ENCODE measurements around the gene CACNB4. TPM values are rescaled to one million over a fixed set of nuclear protein-coding genes. Genes with fewer than 3 reads are reported as not detected.

Gene CACNB4
- total and polyA plus RNA-seq, 2 donors, result 3.0 to 3.5 TPM

- no peak for DNase-seq (ENCODE audit: low read depth in 6 of 9, low spot score in 9 of 9)
- 86% methylated on average over 3 of the region's 3 CpGs for WGBS
- H3K27me3 ChIP-seq (ENCODE audit: control insufficient read depth in 2 of 2, insufficient read depth in 1 of 2, low read length in 1 of 2), result no peaks in the 10 kb centered on the region
- no peaks in the 10 kb centered on the region for H3K36me3 ChIP-seq (ENCODE audit: control insufficient read depth in 2 of 2, insufficient read depth in 2 of 2, low read length in 1 of 2)
- no peaks in the 10 kb centered on the region for H3K9me3 ChIP-seq (ENCODE audit: control insufficient read depth in 2 of 2, insufficient read depth in 1 of 2, low read length in 1 of 2)
- H3K4me1 ChIP-seq (ENCODE audit: control insufficient read depth in 2 of 2, insufficient read depth in 2 of 2, low read length in 2 of 2), result peaks cover under 1% of the 10 kb centered on the region in 2 donors
- H3K4me3 ChIP-seq (ENCODE audit: low read length in 2 of 2), result no peak overlapping the region
- H3K27ac ChIP-seq (ENCODE audit: low read depth in 1 of 2, low read length in 1 of 2), result no peak overlapping the region
Measured at GRCh38 chr2:151833984-151834383, 264.9 kb downstream of the CACNB4 start.

- no peak for DNase-seq (ENCODE audit: low read depth in 6 of 9, low spot score in 9 of 9)
- Histone ChIP-seq H3K9me3 (ENCODE audit: control insufficient read depth in 2 of 2, insufficient read depth in 1 of 2, low read length in 1 of 2) (no peaks in the 10 kb centered on the region), H3K27ac (ENCODE audit: low read depth in 1 of 2, low read length in 1 of 2) (no peak overlapping the region), H3K4me1 (ENCODE audit: control insufficient read depth in 2 of 2, insufficient read depth in 2 of 2, low read length in 2 of 2) (peaks cover 10% of the 10 kb centered on the region in 2 donors), H3K27me3 (ENCODE audit: control insufficient read depth in 2 of 2, insufficient read depth in 1 of 2, low read length in 1 of 2) (no peaks in the 10 kb centered on the region), H3K4me3 (ENCODE audit: low read length in 2 of 2) (no peak overlapping the region), H3K36me3 (ENCODE audit: control insufficient read depth in 2 of 2, insufficient read depth in 2 of 2, low read length in 1 of 2) (no peaks in the 10 kb centered on the region)
- WGBS, result 94% methylated on average over 2 of the region's 2 CpGs
Measured at GRCh38 chr2:151830961-151831360, 267.9 kb downstream of the CACNB4 start.

GRCh38 chr2:151828890-151829324, 269.9 kb downstream of the CACNB4 start:
- WGBS, result 97% methylated on average over 5 of the region's 5 CpGs
- peak overlapping the region; percentile 76 to 86 for H3K27ac ChIP-seq (ENCODE audit: low read depth in 1 of 2, low read length in 1 of 2)

GRCh38 chr2:151828143-151828889, 270.5 kb downstream of the CACNB4 start, which contains the start of gene ARL5A:
Gene ARL5A, minus strand, starts transcription at chr2:151828421. Its CDS starts 245 bp downstream, at chr2:151828176.
- under 1% methylated on average over 64 of the region's 64 CpGs for WGBS
- H3K4me1 ChIP-seq (ENCODE audit: control insufficient read depth in 2 of 2, insufficient read depth in 2 of 2, low read length in 2 of 2), result peaks cover 10% of the 10 kb centered on the region in 2 donors
- no peaks in the 10 kb centered on the region for H3K27me3 ChIP-seq (ENCODE audit: control insufficient read depth in 2 of 2, insufficient read depth in 1 of 2, low read length in 1 of 2)
- H3K4me3 ChIP-seq (ENCODE audit: low read length in 2 of 2), result peak within 1 kb of the TSS; percentile 84 to 93
- DNase-seq (ENCODE audit: low read depth in 6 of 9, low spot score in 9 of 9), result peak; percentile 85 to 98 (median 94)
- H3K27ac ChIP-seq (ENCODE audit: low read depth in 1 of 2, low read length in 1 of 2), result peak within 1 kb of the TSS; percentile 76 to 86
- H3K36me3 ChIP-seq (ENCODE audit: control insufficient read depth in 2 of 2, insufficient read depth in 2 of 2, low read length in 1 of 2), result no peaks in the 10 kb centered on the region
- H3K9me3 ChIP-seq (ENCODE audit: control insufficient read depth in 2 of 2, insufficient read depth in 1 of 2, low read length in 1 of 2), result no peaks in the 10 kb centered on the region

More at GRCh38 chr2:151828890-151829324, 269.9 kb downstream of the CACNB4 start:
- no peaks in the 10 kb centered on the region for H3K27me3 ChIP-seq (ENCODE audit: control insufficient read depth in 2 of 2, insufficient read depth in 1 of 2, low read length in 1 of 2)
- DNase-seq (ENCODE audit: low read depth in 6 of 9, low spot score in 9 of 9), result no peak
- H3K4me3 ChIP-seq (ENCODE audit: low read length in 2 of 2), result peak overlapping the region; percentile 57 to 84
- H3K9me3 ChIP-seq (ENCODE audit: control insufficient read depth in 2 of 2, insufficient read depth in 1 of 2, low read length in 1 of 2), result no peaks in the 10 kb centered on the region
- H3K4me1 ChIP-seq (ENCODE audit: control insufficient read depth in 2 of 2, insufficient read depth in 2 of 2, low read length in 2 of 2), result peaks cover 10% of the 10 kb centered on the region in 2 donors
- no peaks in the 10 kb centered on the region for H3K36me3 ChIP-seq (ENCODE audit: control insufficient read depth in 2 of 2, insufficient read depth in 2 of 2, low read length in 1 of 2)

GRCh38 chr2:151827564-151828142, 271.2 kb downstream of the CACNB4 start:
- no peaks in the 10 kb centered on the region for H3K9me3 ChIP-seq (ENCODE audit: control insufficient read depth in 2 of 2, insufficient read depth in 1 of 2, low read length in 1 of 2)
- DNase-seq (ENCODE audit: low read depth in 6 of 9, low spot score in 9 of 9), result peak in 5 of 9 donors; percentile 8 to 52 (median 24)
- H3K36me3 ChIP-seq (ENCODE audit: control insufficient read depth in 2 of 2, insufficient read depth in 2 of 2, low read length in 1 of 2), result no peaks in the 10 kb centered on the region
- no peaks in the 10 kb centered on the region for H3K27me3 ChIP-seq (ENCODE audit: control insufficient read depth in 2 of 2, insufficient read depth in 1 of 2, low read length in 1 of 2)
- peak overlapping the region; percentile 84 to 93 for H3K4me3 ChIP-seq (ENCODE audit: low read length in 2 of 2)
- WGBS, result under 1% methylated on average over 38 of the region's 38 CpGs
- H3K4me1 ChIP-seq (ENCODE audit: control insufficient read depth in 2 of 2, insufficient read depth in 2 of 2, low read length in 2 of 2), result peaks cover 10% of the 10 kb centered on the region in 2 donors
- peak overlapping the region; percentile 53 to 71 for H3K27ac ChIP-seq (ENCODE audit: low read depth in 1 of 2, low read length in 1 of 2)

GRCh38 chr2:151826737-151827157, 272.1 kb downstream of the CACNB4 start:
- Histone ChIP-seq H3K4me3 (ENCODE audit: low read length in 2 of 2) (peak overlapping the region; percentile 84 to 93), H3K27ac (ENCODE audit: low read depth in 1 of 2, low read length in 1 of 2) (peak overlapping the region in 1 of 2 donors; percentile 26), H3K4me1 (ENCODE audit: control insufficient read depth in 2 of 2, insufficient read depth in 2 of 2, low read length in 2 of 2) (peaks cover 10% of the 10 kb centered on the region in 2 donors), H3K9me3 (ENCODE audit: control insufficient read depth in 2 of 2, insufficient read depth in 1 of 2, low read length in 1 of 2) (no peaks in the 10 kb centered on the region), H3K36me3 (ENCODE audit: control insufficient read depth in 2 of 2, insufficient read depth in 2 of 2, low read length in 1 of 2) (no peaks in the 10 kb centered on the region), H3K27me3 (ENCODE audit: control insufficient read depth in 2 of 2, insufficient read depth in 1 of 2, low read length in 1 of 2) (no peaks in the 10 kb centered on the region)
- DNase-seq (ENCODE audit: low read depth in 6 of 9, low spot score in 9 of 9), result peak in 1 of 9 donors; percentile 18
- WGBS, result 70% methylated on average over 6 of the region's 6 CpGs

- H3K36me3 ChIP-seq (ENCODE audit: control insufficient read depth in 2 of 2, insufficient read depth in 2 of 2, low read length in 1 of 2), result no peaks in the 10 kb centered on the region
- no peak overlapping the region for H3K27ac ChIP-seq (ENCODE audit: low read depth in 1 of 2, low read length in 1 of 2)
- no peaks in the 10 kb centered on the region for H3K27me3 ChIP-seq (ENCODE audit: control insufficient read depth in 2 of 2, insufficient read depth in 1 of 2, low read length in 1 of 2)
- no peaks in the 10 kb centered on the region for H3K9me3 ChIP-seq (ENCODE audit: control insufficient read depth in 2 of 2, insufficient read depth in 1 of 2, low read length in 1 of 2)
- H3K4me1 ChIP-seq (ENCODE audit: control insufficient read depth in 2 of 2, insufficient read depth in 2 of 2, low read length in 2 of 2), result peaks cover 10% of the 10 kb centered on the region in 2 donors
- H3K4me3 ChIP-seq (ENCODE audit: low read length in 2 of 2), result no peak overlapping the region
- no peak for DNase-seq (ENCODE audit: low read depth in 6 of 9, low spot score in 9 of 9)
- 98% methylated on average over 2 of the region's 2 CpGs for WGBS
Measured at GRCh38 chr2:151824886-151825285, 274.0 kb downstream of the CACNB4 start.

GRCh38 chr2:151823651-151824050, 275.2 kb downstream of the CACNB4 start:
- Histone ChIP-seq H3K27me3 (ENCODE audit: control insufficient read depth in 2 of 2, insufficient read depth in 1 of 2, low read length in 1 of 2) (no peaks in the 10 kb centered on the region), H3K27ac (ENCODE audit: low read depth in 1 of 2, low read length in 1 of 2) (no peak overlapping the region), H3K9me3 (ENCODE audit: control insufficient read depth in 2 of 2, insufficient read depth in 1 of 2, low read length in 1 of 2) (no peaks in the 10 kb centered on the region), H3K4me3 (ENCODE audit: low read length in 2 of 2) (no peak overlapping the region), H3K4me1 (ENCODE audit: control insufficient read depth in 2 of 2, insufficient read depth in 2 of 2, low read length in 2 of 2) (peaks cover 6% of the 10 kb centered on the region in 2 donors), H3K36me3 (ENCODE audit: control insufficient read depth in 2 of 2, insufficient read depth in 2 of 2, low read length in 1 of 2) (no peaks in the 10 kb centered on the region)
- no peak for DNase-seq (ENCODE audit: low read depth in 6 of 9, low spot score in 9 of 9)
- WGBS, result 92% methylated on average over 6 of the region's 6 CpGs

GRCh38 chr2:151819920-151820319, 278.9 kb downstream of the CACNB4 start:
- no peak overlapping the region for H3K27ac ChIP-seq (ENCODE audit: low read depth in 1 of 2, low read length in 1 of 2)
- H3K27me3 ChIP-seq (ENCODE audit: control insufficient read depth in 2 of 2, insufficient read depth in 1 of 2, low read length in 1 of 2), result no peaks in the 10 kb centered on the region
- WGBS, result 87% methylated on average over 2 of the region's 2 CpGs
- H3K36me3 ChIP-seq (ENCODE audit: control insufficient read depth in 2 of 2, insufficient read depth in 2 of 2, low read length in 1 of 2), result peaks cover 0 to under 1% of the 10 kb centered on the region in 2 donors
- no peaks in the 10 kb centered on the region for H3K9me3 ChIP-seq (ENCODE audit: control insufficient read depth in 2 of 2, insufficient read depth in 1 of 2, low read length in 1 of 2)
- H3K4me3 ChIP-seq (ENCODE audit: low read length in 2 of 2), result no peak overlapping the region
- no peak for DNase-seq (ENCODE audit: low read depth in 6 of 9, low spot score in 9 of 9)
- no peaks in the 10 kb centered on the region for H3K4me1 ChIP-seq (ENCODE audit: control insufficient read depth in 2 of 2, insufficient read depth in 2 of 2, low read length in 2 of 2)

Measured in thymus (tissue), 11 donors.